ENCODE results near the gene SIPA1L3. TPM values are rescaled to one million over a fixed set of nuclear protein-coding genes. Genes with fewer than 3 reads are reported as not detected.

SIPA1L3 gene
- total RNA-seq, 3 donors from 2014 or later = 93.6 to 173 (median 144) TPM

DNA sequence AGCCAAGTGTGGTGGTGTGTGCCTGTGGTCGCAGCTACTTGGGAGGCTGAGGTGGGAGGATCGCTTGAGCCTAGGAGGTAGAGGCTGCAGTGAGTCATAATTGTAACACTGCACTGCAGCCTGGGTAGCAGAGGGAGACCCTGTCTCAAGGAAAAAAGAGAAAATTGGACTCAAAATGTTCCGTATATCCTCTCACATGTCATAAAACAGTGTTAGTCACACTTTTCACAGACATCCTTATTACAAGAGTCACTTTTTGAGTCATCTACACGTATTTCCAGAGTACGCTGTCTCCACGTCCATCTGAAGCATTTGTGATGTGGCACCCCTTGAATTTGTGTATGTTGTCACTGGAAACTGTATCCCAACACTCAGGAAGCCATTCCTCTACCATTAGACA, 133.0 kb downstream of the SIPA1L3 start:
- Histone ChIP-seq H3K4me3 (no peak overlapping the region), H3K4me1 (ENCODE audit: low read depth) (no peaks in the 10 kb centered on the region), H3K36me3 (ENCODE audit: low read depth) (no peaks in the 10 kb centered on the region), H3K9me3 (no peaks in the 10 kb centered on the region)
- TF ChIP-seq, protein P1, sequence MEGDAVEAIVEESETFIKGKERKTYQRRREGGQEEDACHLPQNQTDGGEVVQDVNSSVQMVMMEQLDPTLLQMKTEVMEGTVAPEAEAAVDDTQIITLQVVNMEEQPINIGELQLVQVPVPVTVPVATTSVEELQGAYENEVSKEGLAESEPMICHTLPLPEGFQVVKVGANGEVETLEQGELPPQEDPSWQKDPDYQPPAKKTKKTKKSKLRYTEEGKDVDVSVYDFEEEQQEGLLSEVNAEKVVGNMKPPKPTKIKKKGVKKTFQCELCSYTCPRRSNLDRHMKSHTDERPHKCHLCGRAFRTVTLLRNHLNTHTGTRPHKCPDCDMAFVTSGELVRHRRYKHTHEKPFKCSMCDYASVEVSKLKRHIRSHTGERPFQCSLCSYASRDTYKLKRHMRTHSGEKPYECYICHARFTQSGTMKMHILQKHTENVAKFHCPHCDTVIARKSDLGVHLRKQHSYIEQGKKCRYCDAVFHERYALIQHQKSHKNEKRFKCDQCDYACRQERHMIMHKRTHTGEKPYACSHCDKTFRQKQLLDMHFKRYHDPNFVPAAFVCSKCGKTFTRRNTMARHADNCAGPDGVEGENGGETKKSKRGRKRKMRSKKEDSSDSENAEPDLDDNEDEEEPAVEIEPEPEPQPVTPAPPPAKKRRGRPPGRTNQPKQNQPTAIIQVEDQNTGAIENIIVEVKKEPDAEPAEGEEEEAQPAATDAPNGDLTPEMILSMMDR (IDR thresholded peaks at IDR 0.05) = no peak
- intact Hi-C loops (cut with DNase I, micrococcal nuclease) = no loop called here
- ATAC-seq (no peak), DNase-seq (no peak)

DNA sequence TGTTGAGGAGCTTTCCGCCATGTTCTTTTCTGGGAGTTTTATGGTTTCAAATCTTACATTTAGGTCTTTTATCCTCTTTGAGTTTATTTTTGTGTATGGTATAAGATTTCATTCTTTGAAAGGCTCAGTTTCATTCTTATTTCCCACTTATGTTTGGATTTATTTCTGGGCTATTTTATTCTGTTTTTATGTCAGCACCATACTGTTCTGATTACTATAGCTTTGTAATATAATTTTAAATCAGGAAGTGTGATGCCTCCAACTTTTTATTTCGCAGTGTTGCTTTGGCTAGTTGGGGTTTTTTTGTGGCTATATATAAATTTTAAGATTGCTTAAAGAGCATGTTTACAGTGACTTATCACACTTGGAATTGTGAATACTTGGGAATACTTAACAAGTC, 135.1 kb downstream of the SIPA1L3 start:
- DNase-seq = no peak
- no peaks in the 10 kb centered on the region for H3K36me3 ChIP-seq (ENCODE audit: low read depth)
- intact Hi-C loops (cut with DNase I, micrococcal nuclease) = no loop called here
- H3K9me3 ChIP-seq = no peaks in the 10 kb centered on the region
- no peaks in the 10 kb centered on the region for H3K4me1 ChIP-seq (ENCODE audit: low read depth)
- ATAC-seq = no peak
- TF ChIP-seq, protein P1 (IDR thresholded peaks at IDR 0.05) = no peak
- H3K4me3 ChIP-seq = no peak overlapping the region

DNA sequence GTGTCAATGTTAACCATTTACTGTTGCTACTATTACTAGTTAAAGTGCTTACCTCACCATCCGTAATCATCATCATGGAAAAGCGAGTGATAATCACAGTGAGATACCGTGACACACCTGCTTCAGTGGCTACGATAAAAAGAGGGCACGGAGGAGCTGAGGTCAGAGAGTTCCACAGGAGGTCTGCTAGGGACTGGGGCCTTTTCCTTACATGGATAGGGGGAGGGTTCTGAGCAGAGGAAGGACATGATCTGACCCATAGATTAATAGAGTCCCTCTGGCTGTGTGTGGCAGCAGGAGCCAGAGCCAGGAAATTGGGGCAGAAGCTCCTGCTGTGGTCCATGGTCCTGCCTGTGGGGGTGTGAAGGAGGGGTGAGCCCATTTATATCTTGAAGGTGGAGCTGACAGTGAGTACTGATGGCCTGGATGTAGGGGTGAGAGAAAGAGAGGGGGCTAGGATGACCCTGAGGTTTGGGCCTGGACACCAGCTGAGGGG, 136.7 kb downstream of the SIPA1L3 start:
- H3K36me3 ChIP-seq (ENCODE audit: low read depth) = no peaks in the 10 kb centered on the region
- H3K9me3 ChIP-seq = no peaks in the 10 kb centered on the region
- intact Hi-C loops (cut with DNase I, micrococcal nuclease) = no loop called here
- no peak overlapping the region for H3K4me3 ChIP-seq
- no peaks in the 10 kb centered on the region for H3K4me1 ChIP-seq (ENCODE audit: low read depth)
- TF ChIP-seq, protein P1 (IDR thresholded peaks at IDR 0.05) = no peak
- ATAC-seq = no peak
- DNase-seq = no peak

DNA sequence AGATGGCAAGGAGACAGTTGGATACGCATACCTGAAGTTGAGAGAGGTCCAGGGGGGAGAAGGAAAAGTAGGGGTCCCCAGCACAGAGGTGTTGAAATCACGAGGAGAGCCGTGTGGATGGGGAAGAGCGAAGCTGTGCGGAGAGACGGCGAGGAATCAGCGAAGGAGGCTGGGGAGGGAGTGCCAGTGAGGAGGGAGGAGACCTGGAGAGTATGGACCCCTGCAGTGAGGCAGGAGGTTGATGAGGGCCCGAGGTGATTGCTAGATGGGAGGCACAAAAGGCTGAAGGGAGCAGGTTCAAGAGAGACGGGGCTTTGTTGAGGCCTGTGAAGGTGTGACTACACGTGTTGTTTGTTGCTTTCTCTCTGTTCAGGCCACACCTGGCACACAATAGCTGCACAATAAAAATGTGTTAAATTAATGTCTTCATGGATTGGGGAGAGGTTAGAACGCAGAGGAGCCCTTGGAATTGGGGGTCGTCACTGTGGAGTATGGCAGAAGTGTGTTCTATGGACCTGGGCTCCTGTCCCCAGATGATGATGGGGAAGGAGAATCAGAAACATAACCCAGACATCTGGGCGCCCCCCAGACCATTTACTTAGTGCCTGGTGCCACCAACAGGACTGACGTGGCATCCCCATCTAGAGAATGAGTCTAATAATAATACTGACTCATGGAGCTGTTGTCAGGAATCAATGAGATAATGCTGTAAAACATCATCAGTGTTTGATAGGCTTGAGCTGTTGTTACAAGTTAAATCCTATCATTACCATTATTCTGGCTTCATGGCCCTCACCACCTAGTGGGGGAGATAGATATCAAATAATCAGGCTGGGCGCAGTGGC, 137.5 kb downstream of the SIPA1L3 start:
- no peak for DNase-seq
- intact Hi-C loops (cut with DNase I, micrococcal nuclease) = no loop called here
- no peak for ATAC-seq
- H3K4me1 ChIP-seq (ENCODE audit: low read depth) = no peaks in the 10 kb centered on the region
- TF ChIP-seq, protein P1 (IDR thresholded peaks at IDR 0.05) = no peak
- no peaks in the 10 kb centered on the region for H3K36me3 ChIP-seq (ENCODE audit: low read depth)
- no peak overlapping the region for H3K4me3 ChIP-seq
- no peaks in the 10 kb centered on the region for H3K9me3 ChIP-seq

DNA sequence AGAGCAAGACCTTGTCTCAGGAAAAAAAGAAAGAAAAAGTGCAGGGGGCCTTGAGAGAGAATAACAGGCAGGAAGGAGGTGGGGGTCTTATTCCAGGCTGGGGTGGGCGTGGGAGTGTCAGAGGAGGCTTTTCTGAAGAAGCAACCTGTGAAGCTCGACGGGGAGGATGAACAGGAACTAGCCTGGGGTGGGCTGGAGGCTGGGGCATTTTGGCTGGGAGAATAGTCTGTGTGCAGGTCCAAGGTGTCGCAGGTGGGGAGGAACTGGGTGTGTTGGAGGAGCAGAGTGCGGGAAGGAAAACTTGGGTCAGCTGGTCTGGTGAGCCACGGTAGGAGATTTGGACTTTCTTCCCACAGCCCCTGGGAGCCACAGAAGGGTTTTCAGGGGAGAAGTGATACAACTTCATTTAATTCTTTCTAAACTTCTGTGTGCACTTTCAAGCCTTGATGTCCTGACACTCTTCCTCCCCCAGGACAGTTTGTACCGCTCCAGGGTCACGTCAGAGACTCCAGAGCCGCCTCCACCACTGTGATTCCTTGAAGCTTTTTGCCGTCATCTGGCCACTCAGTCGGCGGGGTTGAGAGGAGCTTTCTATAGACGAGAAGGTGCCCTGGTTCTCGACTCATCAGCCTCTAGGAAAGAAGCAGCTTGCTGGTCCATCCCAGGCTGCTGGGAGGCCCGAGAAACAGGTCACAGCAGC, 138.7 kb downstream of the SIPA1L3 start:
- ATAC-seq = no peak
- TF ChIP-seq, protein P1 (IDR thresholded peaks at IDR 0.05) = no peak
- no peaks in the 10 kb centered on the region for H3K4me1 ChIP-seq (ENCODE audit: low read depth)
- intact Hi-C loops (cut with DNase I, micrococcal nuclease) = no loop called here
- H3K9me3 ChIP-seq = no peaks in the 10 kb centered on the region
- no peak for DNase-seq
- no peaks in the 10 kb centered on the region for H3K36me3 ChIP-seq (ENCODE audit: low read depth)
- H3K4me3 ChIP-seq = no peak overlapping the region
